Activated B cell treated with CpG ODN at 0.5 μM for 24 hours (primary cell): Measurements from ENCODE around the gene VEGFB. TPM values are rescaled to one million over a fixed set of nuclear protein-coding genes. Genes with fewer than 3 reads are reported as not detected.

Experiments used
- ATAC-seq: fragments of 200-7000 bp; cut with Tn5 transposase; one replicate; pipeline ENCODE4 v1.10.0; 2021; ENCODE audit warnings: low read depth, mild to moderate bottlenecking, moderate library complexity
- CTCF ChIA-PET: fragments of 350-600 bp; sonication (Branson Sonifier 250); formaldehyde crosslinking; loops from one replicate; lab custom pipeline; 2021; ENCODE audit warnings: antibody characterized with exemption; lab: Charles Lee
- POLR2A ChIA-PET: fragments of 350-600 bp; sonication (Branson Sonifier 250); formaldehyde crosslinking; loops from one replicate; lab custom pipeline; 2021; ENCODE audit warnings: antibody characterized with exemption; lab: Charles Lee
- DNase-seq: peaks from one replicate; pipeline ENCODE4 v3.0.0; 2022
- H3K27ac Mint-ChIP-seq: one replicate; pipeline ENCODE4 v1.8.0; 2020; ENCODE audit warnings: mixed read lengths
- H3K27me3 Mint-ChIP-seq: one replicate; pipeline ENCODE4 v1.8.0; 2021; ENCODE audit warnings: mixed read lengths
- H3K36me3 Mint-ChIP-seq: one replicate; pipeline ENCODE4 v1.8.0; 2021; ENCODE audit warnings: low read depth, mixed read lengths
- H3K4me1 Mint-ChIP-seq: one replicate; pipeline ENCODE4 v1.8.0; 2021; ENCODE audit warnings: mixed read lengths
- H3K4me3 Mint-ChIP-seq: one replicate; pipeline ENCODE4 v1.8.0; 2020; ENCODE audit warnings: mild to moderate bottlenecking, mixed read lengths
- H3K9me3 Mint-ChIP-seq: one replicate; pipeline ENCODE4 v1.8.0; 2020; ENCODE audit warnings: mixed read lengths
- intact Hi-C: fragments of 100-400 bp; cut with micrococcal nuclease; formaldehyde crosslinking; loops from one replicate; pipeline ENCODE4 v1.15.1; 2024
- total RNA-seq: library from RNA; stranded (reverse); gene quantifications from 2 replicates; pipeline ENCODE4 v1.2.3, GENCODE V29; 2022
- TF ChIP-seq, protein P1 (sequence below): fragments of 200-600 bp; IDR thresholded peaks from one replicate; pipeline ENCODE4 v1.8.0; 2022; ENCODE audit warnings: antibody characterized with exemption, mild to moderate bottlenecking

VEGFB gene
- total RNA-seq, 1 donor from 2014 or later, result 97.4 TPM

DNA sequence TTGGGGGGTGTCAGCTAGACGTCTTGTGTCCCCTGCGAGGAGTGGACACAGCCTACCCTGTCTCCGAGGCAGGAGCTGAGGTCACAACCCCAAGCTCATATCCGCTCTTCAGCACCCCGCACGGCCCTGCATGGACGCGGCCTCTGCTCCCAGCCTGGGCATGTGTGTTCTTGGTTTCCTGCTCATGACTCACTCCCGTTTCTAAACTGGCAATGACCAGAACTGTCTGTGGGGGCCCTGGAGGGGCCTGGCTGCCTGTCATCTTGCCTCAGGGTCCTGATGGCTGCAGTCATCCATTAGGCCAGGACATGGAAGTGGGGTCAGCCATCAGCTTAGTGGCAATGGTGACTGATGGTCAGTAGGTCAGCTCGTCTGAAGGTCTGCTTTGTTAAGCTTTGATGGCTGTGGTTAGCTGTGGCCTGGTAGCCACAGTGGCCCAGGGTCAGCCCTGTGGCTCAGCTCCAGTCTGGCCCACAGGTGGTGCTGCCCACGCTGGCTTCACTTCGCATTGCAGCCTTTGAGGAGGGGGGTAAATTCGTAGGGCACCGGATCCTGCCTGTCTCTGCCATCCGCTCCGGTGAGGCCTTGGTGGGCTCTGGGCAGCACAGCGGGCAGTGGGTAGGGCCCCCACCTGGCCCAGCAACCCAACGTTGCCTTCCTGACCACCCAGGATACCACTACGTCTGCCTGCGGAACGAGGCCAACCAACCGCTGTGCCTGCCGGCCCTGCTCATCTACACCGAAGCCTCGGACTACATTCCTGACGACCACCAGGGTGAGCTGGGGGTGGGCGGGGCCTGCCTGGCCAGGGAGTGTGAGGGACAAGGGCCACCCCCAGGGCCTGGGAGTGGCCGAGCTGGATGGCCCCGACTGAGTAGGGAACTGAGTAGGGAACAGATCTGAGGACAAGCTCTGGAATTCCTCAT, 28.9 kb downstream of the VEGFB start:
- DNase-seq (no peak), ATAC-seq (no peak)
- TF ChIP-seq, protein P1, sequence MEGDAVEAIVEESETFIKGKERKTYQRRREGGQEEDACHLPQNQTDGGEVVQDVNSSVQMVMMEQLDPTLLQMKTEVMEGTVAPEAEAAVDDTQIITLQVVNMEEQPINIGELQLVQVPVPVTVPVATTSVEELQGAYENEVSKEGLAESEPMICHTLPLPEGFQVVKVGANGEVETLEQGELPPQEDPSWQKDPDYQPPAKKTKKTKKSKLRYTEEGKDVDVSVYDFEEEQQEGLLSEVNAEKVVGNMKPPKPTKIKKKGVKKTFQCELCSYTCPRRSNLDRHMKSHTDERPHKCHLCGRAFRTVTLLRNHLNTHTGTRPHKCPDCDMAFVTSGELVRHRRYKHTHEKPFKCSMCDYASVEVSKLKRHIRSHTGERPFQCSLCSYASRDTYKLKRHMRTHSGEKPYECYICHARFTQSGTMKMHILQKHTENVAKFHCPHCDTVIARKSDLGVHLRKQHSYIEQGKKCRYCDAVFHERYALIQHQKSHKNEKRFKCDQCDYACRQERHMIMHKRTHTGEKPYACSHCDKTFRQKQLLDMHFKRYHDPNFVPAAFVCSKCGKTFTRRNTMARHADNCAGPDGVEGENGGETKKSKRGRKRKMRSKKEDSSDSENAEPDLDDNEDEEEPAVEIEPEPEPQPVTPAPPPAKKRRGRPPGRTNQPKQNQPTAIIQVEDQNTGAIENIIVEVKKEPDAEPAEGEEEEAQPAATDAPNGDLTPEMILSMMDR, result no peak
- Mint-ChIP-seq H3K27ac (no peak overlapping the region), H3K9me3 (no peaks in the 10 kb centered on the region), H3K4me3 (no peak overlapping the region), H3K4me1 (peaks cover 19% of the 10 kb centered on the region), H3K27me3 (no peaks in the 10 kb centered on the region), H3K36me3 (peaks cover 8% of the 10 kb centered on the region)
- intact Hi-C loops, result no loop called here
- CTCF ChIA-PET, result no interaction called here
- POLR2A ChIA-PET, result interaction anchor here (0.5 kb wide), 1 partner anchor 83 kb away, joined by 6 read pairs; no protein-coding TSS in a partner anchor

DNA sequence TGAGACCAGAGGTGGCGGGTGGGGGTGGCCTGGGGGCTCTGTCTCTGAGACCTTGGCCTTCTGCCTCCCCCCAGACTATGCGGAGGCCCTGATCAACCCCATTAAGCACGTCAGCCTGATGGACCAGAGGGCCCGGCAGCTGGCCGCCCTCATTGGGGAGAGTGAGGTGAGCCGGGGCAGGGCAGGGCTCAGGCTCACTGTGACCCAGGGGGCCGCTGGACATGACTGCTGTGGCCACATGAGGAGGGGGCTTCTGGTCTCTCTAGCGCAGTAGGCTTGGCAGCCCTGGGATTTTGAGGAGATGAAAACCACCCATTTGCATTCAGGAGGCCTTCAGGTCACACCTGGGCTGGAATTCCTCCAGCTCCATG, 29.5 kb downstream of the VEGFB start:
- ATAC-seq (no peak), DNase-seq (no peak)
- intact Hi-C loops, result no loop called here
- CTCF ChIA-PET, result no interaction called here
- no peaks in the 10 kb centered on the region for H3K27me3 Mint-ChIP-seq
- H3K9me3 Mint-ChIP-seq, result no peaks in the 10 kb centered on the region
- H3K36me3 Mint-ChIP-seq, result peaks cover 8% of the 10 kb centered on the region
- POLR2A ChIA-PET, result interaction anchor here (1.2 kb wide), 1 partner anchor 21 kb away, joined by 3 read pairs; the partner anchor contains the start of gene BAD
- no peak overlapping the region for H3K27ac Mint-ChIP-seq
- TF ChIP-seq, protein P1, result no peak
- no peak overlapping the region for H3K4me3 Mint-ChIP-seq
- peaks cover 24% of the 10 kb centered on the region for H3K4me1 Mint-ChIP-seq

DNA sequence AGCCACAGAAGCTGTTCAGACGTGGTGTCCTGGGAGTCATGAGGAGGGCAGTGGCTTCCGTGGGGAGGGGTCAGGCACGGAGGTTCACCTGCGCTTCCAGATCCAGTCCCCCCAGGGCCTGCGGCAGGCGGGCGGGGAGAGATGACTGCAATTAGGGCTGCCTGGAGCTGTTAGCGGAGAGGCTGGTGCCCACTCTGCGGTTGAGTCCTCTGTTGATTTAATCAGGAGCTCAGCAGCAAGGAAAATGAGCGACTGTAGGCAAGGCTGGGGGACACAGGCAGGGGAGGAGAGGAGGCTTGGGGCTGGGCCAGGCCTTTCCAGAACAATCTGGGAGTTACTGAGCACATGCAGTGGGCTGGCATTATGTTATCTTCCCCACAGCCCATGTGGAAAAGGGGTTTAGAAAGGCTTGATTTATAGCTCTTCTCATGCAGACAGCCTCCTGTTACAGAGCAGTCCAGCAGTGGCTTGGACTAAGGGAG, 30.0 kb downstream of the VEGFB start:
- no peak for ATAC-seq
- DNase-seq, result no peak
- Mint-ChIP-seq H3K27me3 (no peaks in the 10 kb centered on the region), H3K36me3 (peaks cover 6% of the 10 kb centered on the region), H3K4me3 (no peak overlapping the region), H3K4me1 (peaks cover 25% of the 10 kb centered on the region), H3K9me3 (no peaks in the 10 kb centered on the region), H3K27ac (no peak overlapping the region)
- TF ChIP-seq, protein P1, result no peak
- POLR2A ChIA-PET, result interaction anchor here (1.2 kb wide), 1 partner anchor 20 kb away, joined by 3 read pairs; the partner anchor contains the start of gene BAD
- CTCF ChIA-PET, result no interaction called here
- intact Hi-C loops, result no loop called here

DNA sequence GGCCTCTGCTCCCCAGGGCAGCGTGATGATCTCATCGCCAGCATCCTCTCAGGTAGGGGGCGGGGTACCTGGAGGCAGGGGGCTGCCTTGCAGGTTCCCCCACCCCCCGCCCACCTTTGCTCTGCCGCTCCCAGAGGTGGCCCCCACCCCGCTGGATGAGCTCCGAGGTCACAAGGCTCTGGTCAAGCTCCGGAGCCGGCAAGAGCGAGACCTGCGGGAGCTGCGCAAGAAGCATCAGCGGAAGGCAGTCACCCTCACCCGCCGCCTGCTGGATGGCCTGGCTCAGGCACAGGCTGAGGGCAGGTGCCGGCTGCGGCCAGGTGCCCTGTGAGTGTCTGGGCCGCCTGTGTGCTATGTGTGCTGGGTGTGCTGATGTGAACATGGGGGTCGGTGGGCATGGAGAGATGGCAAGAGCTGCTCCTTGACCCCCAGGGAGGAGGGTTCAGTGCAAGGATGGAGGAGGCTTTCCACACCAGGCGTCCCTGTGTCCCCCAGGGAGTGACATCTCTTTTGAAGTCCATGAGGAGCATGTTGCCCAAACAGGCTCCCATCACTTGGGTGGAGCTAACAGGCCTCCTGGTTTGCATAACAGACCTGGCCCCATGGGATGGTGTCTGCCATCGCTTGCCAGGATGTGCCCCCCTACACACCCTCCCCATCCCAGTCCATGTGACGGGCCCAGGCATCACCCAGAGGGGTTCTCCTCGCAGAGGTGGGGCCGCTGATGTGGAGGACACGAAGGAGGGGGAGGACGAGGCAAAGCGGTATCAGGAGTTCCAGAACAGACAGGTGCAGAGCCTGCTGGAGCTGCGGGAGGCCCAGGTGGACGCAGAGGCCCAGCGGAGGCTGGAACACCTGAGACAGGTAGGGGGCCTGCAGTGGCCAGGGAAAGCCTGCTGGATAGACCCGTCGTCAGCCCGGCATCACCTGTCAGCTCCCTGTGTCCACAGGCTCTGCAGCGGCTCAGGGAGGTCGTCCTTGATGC, 31.1 kb downstream of the VEGFB start:
- TF ChIP-seq, protein P1, result no peak
- DNase-seq (no peak), ATAC-seq (no peak)
- intact Hi-C loops, result no loop called here
- Mint-ChIP-seq H3K9me3 (no peaks in the 10 kb centered on the region), H3K4me1 (peaks cover 19% of the 10 kb centered on the region), H3K27ac (no peak overlapping the region), H3K36me3 (peaks cover 8% of the 10 kb centered on the region), H3K4me3 (no peak overlapping the region), H3K27me3 (no peaks in the 10 kb centered on the region)
- ChIA-PET CTCF (no interaction called here), POLR2A (interaction anchor here (1.0 to 1.2 kb wide), 2 partner anchors 19 to 60 kb away, joined by 3 read pairs; partner anchors contain the start of gene BAD)
